Measurements from ENCODE around the gene AKAP6. TPM values are rescaled to one million over a fixed set of nuclear protein-coding genes. Genes with fewer than 3 reads are reported as not detected.

The AKAP6 gene
- total and polyA plus RNA-seq, 4 donors = 0.42 to 3.2 (median 1.7) TPM

- TF ChIP-seq JUND (IDR thresholded peaks at IDR 0.05) = no peak
- no peak for TF ChIP-seq FOXA1 (IDR thresholded peaks at IDR 0.05)
- TF ChIP-seq ZBTB33 (IDR thresholded peaks at IDR 0.05) = no peak
- TF ChIP-seq GABPA (IDR thresholded peaks at IDR 0.05 in 1 of 2, conservative IDR thresholded peaks at IDR 0.05 in 1 of 2) = no peak
- TF ChIP-seq YY1 (IDR thresholded peaks at IDR 0.05) = no peak
- TF ChIP-seq SP1 (IDR thresholded peaks at IDR 0.05) = no peak
- no peak for TF ChIP-seq MAX (IDR thresholded peaks at IDR 0.05)
- no peak for TF ChIP-seq CTCF (IDR thresholded peaks at IDR 0.05; ENCODE audit: low read depth, low read length, missing input control)
- no peak for TF ChIP-seq ATF3 (IDR thresholded peaks at IDR 0.05)
- 95% methylated on average over 1 of the region's 1 CpG for WGBS
- Histone ChIP-seq H3K9me3 (ENCODE audit: control insufficient read depth in 4 of 4, low read length in 3 of 4) (no peaks in the 10 kb centered on the region), H3K27me3 (ENCODE audit: control insufficient read depth in 4 of 4, insufficient read depth in 4 of 4, low read length in 3 of 4) (no peaks in the 10 kb centered on the region), H3K4me1 (ENCODE audit: control insufficient read depth in 4 of 4, insufficient read depth in 4 of 4, low read length in 3 of 4) (no peaks in the 10 kb centered on the region), H3K36me3 (ENCODE audit: control insufficient read depth in 4 of 4, insufficient read depth in 3 of 4, low read depth in 1 of 4, low read length in 3 of 4) (no peaks in the 10 kb centered on the region), H3K27ac (ENCODE audit: low read depth in 1 of 2, low read length in 2 of 2) (no peak overlapping the region), H3K4me3 (ENCODE audit: low read depth in 1 of 3, low read length in 3 of 3) (no peak overlapping the region), H3K9ac (ENCODE audit: low read depth in 1 of 2, low read length in 2 of 2) (no peak overlapping the region)
- no peak for DNase-seq (ENCODE audit: low spot score)
These were observed 485.6 kb downstream of the AKAP6 start for GRCh38 chr14:32814721-32815120.

GRCh38 chr14:32816588-32816987, 487.5 kb downstream of the AKAP6 start:
- TF ChIP-seq HNF4A (conservative IDR thresholded peaks at IDR 0.05) (no peak), ZBTB33 (IDR thresholded peaks at IDR 0.05) (no peak), RAD21 (IDR thresholded peaks at IDR 0.05) (no peak), HNF4G (IDR thresholded peaks at IDR 0.05) (no peak), RXRA (IDR thresholded peaks at IDR 0.05) (no peak), TAF1 (conservative IDR thresholded peaks at IDR 0.05) (no peak), CTCF (IDR thresholded peaks at IDR 0.05; ENCODE audit: low read depth, low read length, missing input control) (no peak), EGR1 (IDR thresholded peaks at IDR 0.05; ENCODE audit: low read depth in 2 of 2) (no peak), YY1 (IDR thresholded peaks at IDR 0.05) (no peak), SP1 (IDR thresholded peaks at IDR 0.05) (no peak), GABPA (IDR thresholded peaks at IDR 0.05 in 1 of 2, conservative IDR thresholded peaks at IDR 0.05 in 1 of 2) (no peak), JUND (IDR thresholded peaks at IDR 0.05) (no peak), REST (IDR thresholded peaks at IDR 0.05) (no peak), MAX (IDR thresholded peaks at IDR 0.05) (no peak), NR2F2 (IDR thresholded peaks at IDR 0.05) (no peak), FOXA2 (IDR thresholded peaks at IDR 0.05) (no peak), FOXA1 (IDR thresholded peaks at IDR 0.05) (no peak), ATF3 (IDR thresholded peaks at IDR 0.05) (no peak)
- no peaks in the 10 kb centered on the region for H3K36me3 ChIP-seq (ENCODE audit: control insufficient read depth in 4 of 4, insufficient read depth in 3 of 4, low read depth in 1 of 4, low read length in 3 of 4)
- no peak overlapping the region for H3K27ac ChIP-seq (ENCODE audit: low read depth in 1 of 2, low read length in 2 of 2)
- H3K9me3 ChIP-seq (ENCODE audit: control insufficient read depth in 4 of 4, low read length in 3 of 4) = no peaks in the 10 kb centered on the region
- H3K27me3 ChIP-seq (ENCODE audit: control insufficient read depth in 4 of 4, insufficient read depth in 4 of 4, low read length in 3 of 4) = no peaks in the 10 kb centered on the region
- H3K4me1 ChIP-seq (ENCODE audit: control insufficient read depth in 4 of 4, insufficient read depth in 4 of 4, low read length in 3 of 4) = no peaks in the 10 kb centered on the region
- no peak overlapping the region for H3K4me3 ChIP-seq (ENCODE audit: low read depth in 1 of 3, low read length in 3 of 3)
- no peak for DNase-seq (ENCODE audit: low spot score)
- no peak overlapping the region for H3K9ac ChIP-seq (ENCODE audit: low read depth in 1 of 2, low read length in 2 of 2)
